ENCODE measurements around the gene HEATR5A. TPM values are rescaled to one million over a fixed set of nuclear protein-coding genes. Genes with fewer than 3 reads are reported as not detected.
"Not testable (repeated sequence)": the region's sequence is repeated elsewhere in the genome, so short reads cannot be mapped to it uniquely, and the experiment has no call there.

The HEATR5A gene
- polyA plus RNA-seq, 3 donors = 16.2 to 18.6 (median 17.6) TPM

DNA sequence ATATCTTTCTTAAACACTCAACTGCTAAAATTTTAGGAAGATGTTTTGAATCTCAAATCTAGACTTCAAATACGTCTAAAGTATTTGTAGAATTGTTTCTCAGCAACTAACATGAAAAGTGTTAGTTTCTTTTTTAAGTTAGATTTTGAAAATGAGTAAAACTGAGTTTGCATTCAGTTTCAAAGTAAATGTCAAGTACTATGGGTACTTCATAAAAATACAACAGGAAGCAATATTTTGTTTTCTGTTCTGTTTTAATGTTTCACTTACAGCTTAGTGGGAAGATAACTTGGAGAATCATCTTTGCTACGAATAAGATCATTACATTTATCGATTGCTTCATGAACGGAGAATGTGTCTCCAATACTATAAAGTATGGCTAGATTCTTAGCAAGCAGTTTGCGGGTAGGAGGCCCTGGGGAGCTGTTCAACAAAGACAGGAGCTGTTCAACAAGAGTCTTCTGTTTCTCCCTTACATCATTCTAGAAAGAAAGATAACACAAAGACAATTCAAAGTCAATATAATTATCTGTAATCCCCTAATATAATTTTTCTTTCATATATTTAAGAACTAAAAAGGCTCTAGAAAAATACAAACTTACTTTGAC is 20.2 kb downstream of the HEATR5A start:
- no peak for DNase-seq (ENCODE audit: extremely low read depth in 1 of 11, low read depth in 9 of 11, low spot score in 4 of 11)

DNA sequence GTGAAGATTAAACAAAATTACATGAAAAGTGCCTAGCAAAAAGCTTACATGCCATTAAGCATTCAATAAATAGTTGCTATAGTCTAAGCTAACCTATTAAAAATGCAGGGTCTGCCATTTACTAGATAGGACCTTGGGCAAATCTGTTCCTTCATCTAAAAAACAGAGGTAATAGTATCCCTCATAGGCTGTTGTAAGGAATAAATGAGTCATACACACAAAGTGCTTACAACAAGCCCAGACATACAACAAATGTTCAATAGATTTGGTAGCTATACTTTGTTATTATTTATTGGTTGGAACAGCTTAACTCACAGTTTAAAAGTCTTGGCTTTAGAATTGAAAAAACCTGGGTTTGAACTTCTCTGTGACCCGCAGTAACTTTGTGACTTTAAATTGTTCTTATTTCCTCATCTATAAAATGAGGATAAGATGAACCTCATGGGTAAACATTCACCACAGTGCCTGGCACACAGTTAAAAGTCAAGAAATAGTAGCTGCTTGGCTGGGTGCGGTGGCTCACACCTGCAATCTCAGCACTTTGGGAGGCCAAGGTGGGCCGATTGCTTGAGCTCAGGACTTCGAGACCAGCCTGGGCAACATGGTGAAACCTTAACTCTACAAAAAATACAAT is 24.7 kb downstream of the HEATR5A start:
- DNase-seq (ENCODE audit: extremely low read depth in 1 of 11, low read depth in 9 of 11, low spot score in 4 of 11) = no peak

DNA sequence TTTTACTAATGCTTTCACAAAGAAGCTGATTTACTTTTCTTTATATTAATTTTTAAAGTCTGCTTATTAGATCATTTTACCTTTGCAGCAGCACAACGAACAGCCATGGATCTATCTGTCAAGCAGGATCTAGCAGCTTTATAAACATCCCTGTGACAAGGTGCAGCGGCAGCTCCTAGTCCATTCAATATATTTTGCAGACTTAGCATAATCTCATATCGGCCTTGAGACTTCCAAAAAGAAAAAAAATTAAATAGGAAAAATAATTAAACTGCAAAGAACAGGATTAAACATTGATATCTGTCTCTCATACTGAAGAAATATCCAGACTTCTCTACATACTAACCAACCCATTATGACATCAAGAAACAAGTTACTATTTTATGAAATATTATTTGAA is 25.2 kb downstream of the HEATR5A start:
- DNase-seq (ENCODE audit: extremely low read depth in 1 of 11, low read depth in 9 of 11, low spot score in 4 of 11) = no peak

DNA sequence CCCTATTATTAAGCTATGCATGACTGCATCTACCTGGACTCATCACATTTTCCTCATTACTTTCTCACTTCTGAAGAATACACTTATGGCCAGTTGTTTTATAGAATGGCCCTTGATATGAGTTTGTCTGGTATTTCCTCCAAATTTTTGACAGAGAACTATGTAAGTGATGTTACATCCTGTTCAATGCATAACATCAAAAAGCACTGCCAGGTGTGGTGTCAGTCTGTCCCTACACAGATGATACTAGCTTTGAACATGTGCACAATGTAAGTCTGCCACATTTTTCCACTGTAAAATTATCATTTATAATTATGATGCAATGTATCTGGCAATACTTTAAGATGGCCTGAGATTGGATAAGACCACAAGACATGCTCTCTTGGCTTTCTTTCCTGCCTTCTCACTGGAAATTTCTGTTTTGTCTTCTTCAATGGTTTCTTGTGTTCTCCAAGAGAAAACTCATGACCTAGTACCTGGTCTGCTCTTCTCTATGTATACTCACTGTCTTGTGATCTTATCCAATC is 28.3 kb downstream of the HEATR5A start:
- DNase-seq (ENCODE audit: extremely low read depth in 1 of 11, low read depth in 9 of 11, low spot score in 4 of 11) = no peak

DNA sequence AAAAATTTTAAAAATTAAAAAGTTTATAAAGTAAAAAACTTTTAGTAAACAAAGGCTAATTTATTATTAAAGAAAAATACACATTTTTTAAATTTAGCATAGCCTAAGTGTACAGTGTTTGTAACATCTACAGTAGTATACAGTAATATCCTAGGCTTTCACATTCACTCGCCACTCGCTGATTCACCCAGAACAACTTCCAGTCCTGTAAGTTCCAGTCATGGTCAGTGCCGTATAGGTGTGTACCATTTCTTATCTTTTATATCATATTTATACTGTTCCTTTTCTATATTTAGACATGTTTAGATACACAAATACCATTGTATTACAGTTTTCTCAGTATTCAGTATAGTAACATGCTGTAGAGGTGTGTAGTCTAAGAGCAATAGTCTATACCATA is 28.9 kb downstream of the HEATR5A start:
- no peak for DNase-seq (ENCODE audit: extremely low read depth in 1 of 11, low read depth in 9 of 11, low spot score in 4 of 11)

DNA sequence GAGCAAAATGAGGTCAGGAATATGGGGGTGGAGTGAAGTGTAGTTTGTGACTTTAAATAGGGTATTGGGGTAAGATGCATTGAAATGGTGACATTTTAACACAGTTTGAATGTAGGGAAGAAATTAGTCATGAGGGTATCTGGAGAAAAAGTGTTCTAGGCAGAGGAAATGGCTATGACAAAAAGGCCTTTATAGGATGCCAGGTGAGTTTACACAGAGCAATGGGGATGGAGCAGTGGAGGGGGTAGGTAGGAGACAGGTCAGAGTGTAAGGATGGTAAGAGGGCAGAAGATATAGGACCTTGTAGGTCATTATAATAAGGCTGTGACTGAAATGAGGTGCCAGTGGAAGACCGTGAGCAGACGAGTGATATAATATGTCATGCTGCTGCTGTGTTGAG is 30.4 kb downstream of the HEATR5A start:
- DNase-seq (ENCODE audit: extremely low read depth in 1 of 11, low read depth in 9 of 11, low spot score in 4 of 11) = no peak

DNA sequence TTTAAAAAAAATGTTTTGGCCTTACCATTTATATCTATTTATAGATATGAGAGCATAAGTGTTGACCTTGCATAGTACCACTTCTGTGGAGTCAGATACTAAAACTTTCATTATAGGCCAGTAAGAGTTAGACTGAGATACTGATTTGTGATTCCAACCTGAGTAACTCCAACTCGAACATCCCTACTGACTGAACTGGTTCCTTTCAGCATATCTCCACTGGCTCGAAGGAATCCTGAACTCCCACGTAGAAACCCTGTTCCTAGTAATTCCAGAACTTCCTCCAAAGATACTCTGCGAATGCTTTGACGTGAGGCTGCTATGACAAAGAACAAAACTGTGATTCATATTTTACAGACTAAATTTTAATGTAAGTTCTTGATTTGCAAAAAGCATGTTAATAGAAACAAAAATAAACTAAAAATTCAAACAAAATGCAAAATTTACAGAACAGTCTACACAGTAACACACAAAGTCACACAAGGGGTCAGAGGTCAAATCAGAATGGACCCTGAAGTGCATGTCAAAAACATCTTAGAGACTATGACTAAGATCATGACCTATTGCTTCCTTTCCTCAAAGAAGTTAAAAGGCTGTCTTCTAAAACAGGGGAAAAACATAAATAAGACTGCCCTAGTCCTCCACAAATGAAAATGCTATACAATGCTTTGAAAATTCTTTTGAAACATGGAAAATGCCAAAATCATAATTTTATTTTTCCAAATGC is 31.5 kb downstream of the HEATR5A start:
- DNase-seq (ENCODE audit: extremely low read depth in 1 of 11, low read depth in 9 of 11, low spot score in 4 of 11) = no peak

DNA sequence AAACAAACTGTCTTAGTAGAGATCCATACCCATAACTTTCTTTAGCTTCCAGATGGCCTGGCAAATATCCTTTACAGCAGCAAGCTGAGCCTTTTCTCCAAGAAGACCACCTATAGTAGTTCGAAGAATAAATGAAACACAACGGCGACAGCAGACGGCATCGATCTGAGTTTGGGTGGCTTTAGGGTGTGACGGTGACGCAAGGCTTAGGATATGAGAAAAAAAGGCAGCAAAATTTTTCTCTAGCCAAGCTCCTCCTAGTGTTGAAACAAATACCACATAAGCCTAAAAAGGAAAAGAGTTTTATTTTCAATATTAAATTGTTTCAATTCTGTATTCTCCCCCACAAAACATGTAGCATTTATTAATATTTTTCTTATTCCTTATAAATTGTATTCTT is 33.3 kb downstream of the HEATR5A start:
- no peak for DNase-seq (ENCODE audit: extremely low read depth in 1 of 11, low read depth in 9 of 11, low spot score in 4 of 11)

DNA sequence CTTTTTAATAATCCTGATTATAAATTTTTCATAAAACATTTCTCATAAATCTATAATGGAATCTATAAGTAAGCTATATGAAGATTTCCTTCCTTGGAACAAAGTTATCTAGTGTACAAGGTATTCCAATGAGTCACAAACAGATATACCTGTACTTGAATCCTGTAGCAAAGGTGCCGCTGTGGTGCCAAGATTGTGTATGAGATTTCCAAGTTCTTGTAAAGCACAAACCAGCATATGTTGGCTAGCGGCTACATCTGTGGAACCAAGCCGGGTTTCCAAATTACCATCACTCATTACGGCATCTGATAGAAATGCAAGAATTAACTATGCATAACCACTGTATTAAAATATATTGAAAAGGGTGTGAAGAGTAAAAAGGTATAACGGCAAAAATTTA is 34.1 kb downstream of the HEATR5A start:
- DNase-seq (ENCODE audit: extremely low read depth in 1 of 11, low read depth in 9 of 11, low spot score in 4 of 11) = no peak

DNA sequence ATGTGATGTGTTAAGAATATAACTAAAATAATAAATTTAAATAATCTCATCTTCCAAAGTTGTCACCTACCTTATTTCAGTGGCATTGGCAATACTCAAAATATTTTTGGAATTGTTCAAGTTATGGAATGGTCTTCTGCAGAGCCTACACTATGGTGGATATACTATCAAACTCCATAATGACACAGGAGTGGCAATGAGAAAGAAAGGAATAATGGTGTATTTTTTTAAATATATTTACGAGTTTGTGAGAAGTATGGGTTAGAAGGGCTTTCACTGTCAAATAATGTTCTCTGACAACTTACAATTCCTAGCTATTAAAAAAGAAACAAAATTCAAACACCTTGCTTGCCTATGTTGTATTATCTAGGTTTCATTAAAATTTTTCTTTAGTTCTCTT is 38.1 kb downstream of the HEATR5A start:
- no peak for DNase-seq (ENCODE audit: extremely low read depth in 1 of 11, low read depth in 9 of 11, low spot score in 4 of 11)

DNA sequence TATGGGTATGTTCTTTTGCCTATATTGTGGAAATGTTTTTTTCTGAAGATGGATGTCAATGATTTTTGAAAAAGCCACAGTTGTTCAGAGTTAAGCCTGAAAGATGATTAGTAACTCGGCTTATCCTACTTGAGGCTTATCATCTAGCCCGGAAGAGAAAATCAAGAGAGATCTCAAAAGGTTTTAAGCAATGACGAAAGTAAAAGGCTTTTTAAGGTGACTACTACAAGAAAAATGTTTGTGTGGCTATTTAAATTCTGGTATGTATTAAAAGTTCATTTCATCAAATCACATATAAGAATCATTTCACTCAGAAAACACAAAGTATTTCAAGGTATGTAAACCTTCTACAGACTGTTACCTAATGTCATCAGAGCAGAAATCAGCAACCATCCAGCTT is 40.2 kb downstream of the HEATR5A start:
- no peak for DNase-seq (ENCODE audit: extremely low read depth in 1 of 11, low read depth in 9 of 11, low spot score in 4 of 11)

DNA sequence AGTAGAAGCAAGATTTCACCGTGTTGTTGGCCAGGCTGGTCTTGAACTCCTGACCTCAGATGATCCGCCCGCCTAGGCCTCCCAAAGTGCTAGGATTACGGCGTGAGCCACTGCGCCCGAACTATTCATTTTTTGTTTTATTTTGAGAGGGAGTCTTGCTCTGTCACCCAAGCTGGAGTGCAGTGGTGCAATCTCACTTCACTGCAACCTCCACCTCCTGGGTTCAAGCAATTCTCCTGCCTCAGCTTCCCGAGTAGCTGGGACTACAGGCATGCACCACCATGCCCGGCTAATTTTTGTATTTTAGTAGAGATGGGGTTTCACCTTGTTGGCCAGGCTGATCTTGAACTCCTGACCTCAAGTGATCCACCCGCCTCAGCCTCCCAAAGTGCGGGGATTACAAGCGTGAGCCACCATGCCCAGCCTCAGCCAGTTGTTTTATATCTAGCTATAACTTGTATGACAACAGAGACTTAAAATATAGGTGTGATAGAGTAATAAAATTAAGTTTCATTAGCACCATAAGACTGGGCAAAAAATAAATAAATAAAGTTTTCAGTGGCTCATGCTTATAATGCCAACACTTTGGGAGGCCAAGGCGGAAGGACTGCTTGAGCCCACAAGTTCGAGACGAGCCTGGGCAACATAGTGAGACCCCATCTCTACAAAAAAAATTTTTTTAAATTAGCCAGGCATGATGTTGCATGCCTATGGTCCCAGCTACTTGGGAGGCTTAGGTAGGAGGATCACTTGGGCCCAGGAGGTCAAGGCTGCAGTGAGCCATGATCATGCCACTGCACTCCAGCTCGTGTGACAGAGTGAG is 41.0 kb downstream of the HEATR5A start:
- DNase-seq (ENCODE audit: extremely low read depth in 1 of 11, low read depth in 9 of 11, low spot score in 4 of 11) = not testable (repeated sequence)

DNA sequence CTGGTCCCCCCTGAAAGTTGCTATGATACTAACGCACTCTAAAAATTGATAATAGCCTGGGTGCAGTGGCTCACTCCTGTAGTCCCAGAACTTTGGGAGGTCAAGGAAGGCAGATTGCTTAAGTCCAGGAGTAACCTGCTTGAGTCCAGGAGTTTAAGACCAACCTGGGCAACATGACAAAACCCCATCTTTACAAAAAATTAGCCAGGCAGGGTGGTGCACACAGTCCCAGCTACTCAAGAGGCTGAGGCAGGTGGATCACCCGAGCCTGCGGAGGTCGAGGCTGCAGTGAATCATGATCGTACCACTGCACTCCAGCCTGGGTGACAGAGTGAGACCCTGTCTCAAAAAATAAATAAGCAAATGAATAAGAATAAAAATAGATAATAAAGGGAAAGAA is 42.9 kb downstream of the HEATR5A start:
- no peak for DNase-seq (ENCODE audit: extremely low read depth in 1 of 11, low read depth in 9 of 11, low spot score in 4 of 11)

DNA sequence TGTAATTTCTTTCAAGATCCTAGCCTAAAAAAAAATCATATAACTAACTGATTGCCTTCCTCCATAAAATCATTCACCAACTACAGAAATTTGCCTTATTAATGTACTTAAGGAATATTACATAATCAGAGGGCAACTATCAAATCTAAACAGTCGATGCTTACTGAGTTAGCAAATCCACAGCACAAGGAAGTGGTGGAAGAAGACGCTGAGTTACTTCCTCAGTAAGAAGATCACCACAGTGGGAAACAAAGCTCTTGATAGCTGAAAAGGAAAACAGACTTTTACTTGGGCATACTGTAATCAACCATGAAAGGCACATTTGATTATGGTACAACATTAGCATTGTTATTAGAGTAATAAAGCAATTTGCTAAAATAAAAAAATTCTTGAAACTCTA is 48.7 kb downstream of the HEATR5A start:
- DNase-seq (ENCODE audit: extremely low read depth in 1 of 11, low read depth in 9 of 11, low spot score in 4 of 11) = no peak

DNA sequence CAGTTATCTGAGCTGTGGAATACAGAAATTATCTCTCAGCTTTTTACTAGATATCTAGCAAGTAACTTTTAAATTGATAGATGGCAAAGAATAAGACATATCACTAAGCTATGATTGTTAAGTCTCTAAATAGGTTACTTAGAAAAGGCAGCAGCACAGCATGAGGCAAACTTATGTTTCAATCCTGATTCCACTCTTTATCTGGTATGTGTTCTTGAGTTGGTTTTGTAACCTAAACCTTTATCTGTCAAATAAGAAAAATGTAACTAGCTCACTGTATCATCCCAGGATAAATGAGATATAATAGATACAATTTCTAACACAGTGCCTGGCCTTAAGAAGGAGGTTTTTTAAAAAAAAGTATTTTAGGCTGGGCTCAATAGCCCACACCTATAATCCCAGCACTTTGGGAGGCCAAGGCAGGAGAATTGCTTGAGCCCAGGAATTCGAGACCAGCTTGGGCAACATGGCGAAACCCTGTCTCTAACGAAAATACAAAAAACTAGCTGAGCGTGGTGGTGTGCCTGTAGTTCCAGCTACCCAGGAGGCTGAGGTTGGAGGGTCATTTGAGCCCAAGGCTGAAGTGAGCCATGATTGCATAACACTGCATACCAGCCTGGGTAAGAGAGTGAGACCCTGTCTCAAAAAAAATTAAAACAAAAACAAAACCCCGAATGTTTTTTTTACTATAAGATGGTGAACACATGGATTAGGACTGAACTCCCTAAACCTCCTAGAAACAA is 56.8 kb downstream of the HEATR5A start:
- DNase-seq (ENCODE audit: extremely low read depth in 1 of 11, low read depth in 9 of 11, low spot score in 4 of 11) = no peak

DNA sequence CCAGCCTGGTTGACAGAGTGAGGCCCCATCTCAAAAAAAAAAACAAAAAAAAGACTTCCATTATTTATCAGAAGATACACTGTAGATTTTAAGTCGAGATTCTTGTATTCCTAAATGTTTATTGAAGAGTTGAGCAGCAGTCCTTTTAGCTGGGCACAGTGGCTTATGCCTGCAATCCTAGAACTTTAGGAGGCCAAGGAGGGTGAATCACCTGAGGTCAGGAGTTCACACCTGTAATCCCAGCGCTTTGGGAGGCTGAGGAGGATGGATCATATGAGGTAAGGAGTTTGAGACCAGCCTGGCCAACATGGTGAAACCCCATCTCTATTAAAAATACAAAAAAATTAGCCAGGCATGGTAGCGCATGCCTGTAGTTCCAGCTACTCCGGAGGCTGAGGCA is 57.6 kb downstream of the HEATR5A start:
- no peak for DNase-seq (ENCODE audit: extremely low read depth in 1 of 11, low read depth in 9 of 11, low spot score in 4 of 11)

DNA sequence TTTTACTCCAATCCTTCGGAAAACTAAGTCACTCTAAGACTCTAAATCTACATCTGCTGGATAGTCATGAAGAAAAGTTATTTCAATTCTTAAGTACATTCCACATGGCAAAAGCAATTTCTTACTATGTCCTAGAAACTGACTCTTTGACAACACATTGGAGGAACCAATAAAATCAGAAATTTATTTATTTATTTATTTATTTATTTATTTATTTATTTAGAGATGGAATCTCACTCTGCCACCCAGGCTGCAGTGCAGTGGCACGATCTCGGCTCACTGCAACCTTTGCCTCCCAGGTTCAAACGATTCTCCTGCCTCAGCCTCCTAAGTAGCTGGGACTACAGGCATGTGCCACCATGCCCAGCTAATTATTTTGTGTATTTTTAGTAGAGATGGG is 58.6 kb downstream of the HEATR5A start:
- not testable (repeated sequence) for DNase-seq (ENCODE audit: extremely low read depth in 1 of 11, low read depth in 9 of 11, low spot score in 4 of 11)

DNA sequence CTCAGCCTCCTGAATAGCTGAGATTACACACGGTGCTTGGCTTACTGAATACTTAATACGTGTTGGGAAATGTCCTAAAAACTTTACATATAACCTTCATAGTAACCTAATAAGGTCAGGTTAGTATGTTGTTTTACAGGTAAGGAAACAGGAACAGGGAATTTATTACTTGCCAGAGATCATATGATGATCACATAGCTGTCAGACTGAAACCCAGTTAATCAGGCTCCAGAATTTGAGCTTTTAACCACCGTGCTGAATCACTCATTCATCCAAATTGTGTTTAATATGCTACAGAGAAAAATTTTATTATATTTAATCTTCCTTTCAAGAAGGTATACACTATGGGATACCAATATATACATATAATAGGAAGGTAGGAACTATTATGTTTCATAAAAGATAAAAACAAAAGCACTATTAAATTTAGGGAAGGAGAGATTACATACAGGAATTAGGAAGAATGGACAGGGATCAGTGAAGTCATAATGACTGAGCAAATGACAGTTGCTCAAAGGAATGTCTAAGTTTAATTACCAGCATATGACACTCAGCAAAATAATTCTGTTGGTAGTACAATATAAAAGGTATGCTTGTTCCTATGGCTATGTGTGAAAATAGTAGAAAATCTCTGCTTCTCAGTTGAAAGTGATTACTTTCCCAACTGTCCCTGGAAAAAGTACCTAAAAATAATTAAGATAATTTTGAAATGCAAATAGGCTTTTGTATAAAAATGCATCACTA is 59.3 kb downstream of the HEATR5A start:
- no peak for DNase-seq (ENCODE audit: extremely low read depth in 1 of 11, low read depth in 9 of 11, low spot score in 4 of 11)

Measured in renal cortex interstitium (tissue), 11 donors.